Measurements from ENCODE around the gene TAS2R20.

- TF ChIP-seq CTCF (conservative IDR thresholded peaks at IDR 0.05; ENCODE audit: low read depth, low read length) (no peak), RFX5 (IDR thresholded peaks at IDR 0.05; ENCODE audit: low read depth, low read length) (no peak), CHD1 (IDR thresholded peaks at IDR 0.05; ENCODE audit: low read depth, low read length) (no peak), POLR2A (IDR thresholded peaks at IDR 0.05; ENCODE audit: low read depth, low read length) (no peak), CEBPB (IDR thresholded peaks at IDR 0.05; ENCODE audit: low read depth, low read length) (no peak), SMC3 (IDR thresholded peaks at IDR 0.05; ENCODE audit: low read depth, low read length) (no peak), MXI1 (IDR thresholded peaks at IDR 0.05; ENCODE audit: borderline replicate concordance, low read depth, low read length) (no peak), USF2 (IDR thresholded peaks at IDR 0.05; ENCODE audit: low read depth, low read length) (no peak)
These were observed 40.4 kb downstream of the TAS2R20 start for GRCh38 chr12:10957741-10958140.
